Karpas-422 (cell line): ENCODE measurements around the gene AGFG1. TPM values are rescaled to one million over a fixed set of nuclear protein-coding genes. Genes with fewer than 3 reads are reported as not detected.

ENCODE experiments used
- DNase-seq: peaks from one replicate; pipeline ENCODE4 v3.0.0-alpha.2; 2015
- H2AFZ ChIP-seq: fragments of 200-600 bp; sonication (generic); 2 replicates; pipeline ENCODE4 v1.6.1; 2014; ENCODE audit warnings: antibody characterized with exemption, low read length, mixed read lengths
- H3K27ac ChIP-seq: fragments of 200-600 bp; sonication (generic); 2 replicates; pipeline ENCODE4 v1.5.1; 2014; ENCODE audit warnings: mild to moderate bottlenecking, low read length, moderate library complexity
- H3K27me3 ChIP-seq: fragments of 200-600 bp; sonication (generic); 2 replicates; pipeline ENCODE4 v1.6.1; 2014; ENCODE audit warnings: low read length, mixed read lengths
- H3K36me3 ChIP-seq: fragments of 200-600 bp; sonication (generic); 2 replicates; pipeline ENCODE4 v1.6.1; 2014; ENCODE audit warnings: low read length, mixed read lengths; ENCODE audit not compliant: insufficient read depth
- H3K4me1 ChIP-seq: fragments of 200-600 bp; sonication (generic); 2 replicates; pipeline ENCODE4 v1.6.1; 2014; ENCODE audit warnings: mild to moderate bottlenecking, low read length, mixed read lengths
- H3K4me2 ChIP-seq: fragments of 200-600 bp; sonication (generic); 2 replicates; pipeline ENCODE4 v1.6.1; 2014; ENCODE audit warnings: low read length, low read depth, mild to moderate bottlenecking; ENCODE audit not compliant: poor library complexity, severe bottlenecking
- H3K4me3 ChIP-seq: fragments of 200-600 bp; sonication (generic); 2 replicates; pipeline ENCODE4 v1.5.1; 2014; ENCODE audit warnings: mild to moderate bottlenecking, antibody characterized with exemption, low read length, mixed read lengths
- H3K79me2 ChIP-seq: fragments of 200-600 bp; sonication (generic); 2 replicates; pipeline ENCODE4 v1.6.1; 2014; ENCODE audit warnings: mild to moderate bottlenecking, low read length, mixed read lengths
- H3K9ac ChIP-seq: fragments of 200-600 bp; sonication (generic); 2 replicates; pipeline ENCODE4 v1.6.0; 2014; ENCODE audit warnings: low read length
- H3K9me2 ChIP-seq: fragments of 200-600 bp; sonication (generic), shearing (Covaris generic); replicated peaks from 2 replicates; pipeline ENCODE4 v1.6.0; 2014; ENCODE audit warnings: mild to moderate bottlenecking, low read length, moderate library complexity; ENCODE audit not compliant: insufficient read depth
- H3K9me3 ChIP-seq: fragments of 300-700, 200-600 bp; sonication (generic); 2 replicates; pipeline ENCODE4 v1.6.1; 2014; ENCODE audit warnings: low read length, mixed read lengths
- H4K20me1 ChIP-seq: fragments of 200-600 bp; sonication (generic); 2 replicates; pipeline ENCODE4 v1.6.1; 2014; ENCODE audit warnings: mild to moderate bottlenecking, antibody characterized with exemption, low read length, low read depth; ENCODE audit not compliant: insufficient read depth
- total RNA-seq: library from RNA; depleted of rRNA; stranded (reverse); fragments of >200 nt; shearing (Covaris generic); gene quantifications from 2 replicates; pipeline ENCODE4 v1.2.3, GENCODE V29; 2014; ENCODE audit warnings: low replicate concordance

The AGFG1 gene
- total RNA-seq, 1 experiment from 2014 or later, result 121 TPM

DNA sequence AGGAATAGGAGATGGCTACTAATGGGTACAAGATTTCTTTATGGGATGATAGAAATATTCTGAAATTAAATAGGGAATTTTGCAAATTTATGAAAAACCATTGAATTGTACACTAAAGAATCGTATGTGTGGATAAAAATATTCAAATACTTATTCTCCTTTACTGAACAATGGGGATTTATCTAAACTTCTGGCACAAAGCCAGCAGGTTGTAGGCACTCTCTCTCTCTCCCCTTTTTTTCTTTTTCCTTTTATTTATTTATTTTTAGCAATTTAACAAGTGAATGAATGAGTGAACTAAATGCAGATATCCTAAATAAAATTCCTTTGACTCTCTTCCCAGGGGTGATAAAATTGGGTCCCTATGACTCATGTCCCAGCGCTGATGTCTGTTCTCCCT lies 104.9 kb downstream of the AGFG1 start:
- Histone ChIP-seq H2AFZ (no peak overlapping the region), H3K4me2 (no peak overlapping the region), H3K36me3 (peaks cover 7% of the 10 kb centered on the region; the same call in 1 of the 2 replicates), H3K4me1 (no peaks in the 10 kb centered on the region), H3K27ac (no peak overlapping the region), H3K4me3 (no peak overlapping the region), H3K9me3 (no peaks in the 10 kb centered on the region), H3K9ac (no peak overlapping the region), H3K9me2 (no peaks in the 10 kb centered on the region), H4K20me1 (no peaks in the 10 kb centered on the region), H3K79me2 (no peaks in the 10 kb centered on the region), H3K27me3 (no peaks in the 10 kb centered on the region)
- DNase-seq, result no peak

DNA sequence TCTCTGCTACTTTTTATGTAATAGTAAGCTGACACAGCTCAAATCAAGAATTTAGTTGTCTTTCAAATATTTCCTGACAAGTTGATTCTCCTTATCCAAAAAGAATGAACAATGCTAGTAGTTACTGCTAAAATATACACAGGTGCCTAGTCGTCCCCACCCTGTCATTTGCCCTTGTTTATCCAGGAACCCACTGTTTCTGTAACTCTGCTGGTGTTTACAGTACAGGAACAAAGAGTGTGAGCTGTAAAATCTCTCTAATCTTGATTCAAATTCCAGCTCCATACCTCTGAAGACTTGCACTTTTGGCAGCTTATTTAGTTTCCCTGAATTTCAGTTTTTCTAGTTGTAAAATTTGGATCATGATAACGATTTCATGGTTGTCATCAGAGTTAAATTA lies 105.6 kb downstream of the AGFG1 start:
- Histone ChIP-seq H3K9me2 (no peaks in the 10 kb centered on the region), H4K20me1 (no peaks in the 10 kb centered on the region), H3K4me3 (no peak overlapping the region), H3K36me3 (peaks cover 12% of the 10 kb centered on the region; the same call in 1 of the 2 replicates), H3K79me2 (no peaks in the 10 kb centered on the region), H2AFZ (no peak overlapping the region), H3K9me3 (0 out of 2 replicates have a peak, but pooled peaks cover 2% of the 10 kb centered on the region), H3K9ac (no peak overlapping the region), H3K27ac (no peak overlapping the region), H3K27me3 (no peaks in the 10 kb centered on the region), H3K4me2 (no peak overlapping the region), H3K4me1 (no peaks in the 10 kb centered on the region)
- no peak for DNase-seq

DNA sequence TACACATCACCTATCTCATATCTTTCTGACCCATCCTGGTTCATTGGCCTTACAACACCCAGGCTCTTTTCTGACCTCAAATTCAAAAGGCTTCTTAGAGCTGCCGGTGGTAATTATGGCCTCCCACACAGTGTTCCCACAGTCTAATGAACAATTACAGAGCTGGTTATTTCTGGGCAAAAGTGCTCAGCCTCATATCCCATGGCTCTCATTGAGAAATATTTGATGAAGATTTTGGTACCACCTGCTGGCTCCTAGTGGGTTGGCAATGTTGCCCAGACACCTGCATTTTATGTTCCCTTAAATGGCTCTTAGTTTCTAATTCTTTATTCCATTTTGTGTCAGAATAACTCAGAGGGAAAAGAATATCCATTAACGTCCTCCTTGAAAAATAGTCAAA lies 106.7 kb downstream of the AGFG1 start:
- no peak overlapping the region for H3K9ac ChIP-seq
- no peak for DNase-seq
- no peaks in the 10 kb centered on the region for H3K9me2 ChIP-seq
- no peaks in the 10 kb centered on the region for H3K79me2 ChIP-seq
- H3K36me3 ChIP-seq, result peaks cover 12% of the 10 kb centered on the region; the same call in 1 of the 2 replicates
- H3K9me3 ChIP-seq, result 0 out of 2 replicates have a peak, but pooled peaks cover 2% of the 10 kb centered on the region
- no peak overlapping the region for H2AFZ ChIP-seq
- H4K20me1 ChIP-seq, result no peaks in the 10 kb centered on the region
- no peak overlapping the region for H3K4me2 ChIP-seq
- no peak overlapping the region for H3K27ac ChIP-seq
- no peaks in the 10 kb centered on the region for H3K4me1 ChIP-seq
- no peak overlapping the region for H3K4me3 ChIP-seq
- H3K27me3 ChIP-seq, result no peaks in the 10 kb centered on the region

DNA sequence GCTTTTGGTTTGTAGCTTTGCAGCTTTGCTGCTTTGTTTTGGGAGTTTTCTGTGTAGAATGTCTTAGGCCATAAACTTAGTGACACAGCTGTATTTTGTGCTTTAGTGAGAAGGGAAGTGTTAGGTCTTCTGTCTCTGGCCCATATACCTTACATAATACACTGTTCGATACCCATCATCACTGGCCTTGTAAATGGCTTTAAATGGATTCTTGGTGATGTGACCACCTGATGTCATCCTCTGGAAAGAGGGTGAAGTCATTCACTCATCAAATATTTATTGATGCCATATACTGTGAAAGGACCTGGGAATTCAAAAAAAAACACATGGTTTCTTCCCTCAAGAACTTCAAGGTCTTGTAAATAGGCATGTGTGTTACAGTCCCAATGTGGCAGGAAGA lies 107.8 kb downstream of the AGFG1 start:
- H3K9me3 ChIP-seq, result 0 out of 2 replicates have a peak, but pooled peaks cover 2% of the 10 kb centered on the region
- H3K36me3 ChIP-seq, result peaks cover 12% of the 10 kb centered on the region; the same call in 1 of the 2 replicates
- no peaks in the 10 kb centered on the region for H3K4me1 ChIP-seq
- H3K27ac ChIP-seq, result no peak overlapping the region
- no peak overlapping the region for H3K4me2 ChIP-seq
- H3K4me3 ChIP-seq, result no peak overlapping the region
- no peak overlapping the region for H2AFZ ChIP-seq
- H4K20me1 ChIP-seq, result no peaks in the 10 kb centered on the region
- no peak overlapping the region for H3K9ac ChIP-seq
- H3K9me2 ChIP-seq, result no peaks in the 10 kb centered on the region
- DNase-seq, result no peak
- H3K79me2 ChIP-seq, result no peaks in the 10 kb centered on the region
- H3K27me3 ChIP-seq, result no peaks in the 10 kb centered on the region

DNA sequence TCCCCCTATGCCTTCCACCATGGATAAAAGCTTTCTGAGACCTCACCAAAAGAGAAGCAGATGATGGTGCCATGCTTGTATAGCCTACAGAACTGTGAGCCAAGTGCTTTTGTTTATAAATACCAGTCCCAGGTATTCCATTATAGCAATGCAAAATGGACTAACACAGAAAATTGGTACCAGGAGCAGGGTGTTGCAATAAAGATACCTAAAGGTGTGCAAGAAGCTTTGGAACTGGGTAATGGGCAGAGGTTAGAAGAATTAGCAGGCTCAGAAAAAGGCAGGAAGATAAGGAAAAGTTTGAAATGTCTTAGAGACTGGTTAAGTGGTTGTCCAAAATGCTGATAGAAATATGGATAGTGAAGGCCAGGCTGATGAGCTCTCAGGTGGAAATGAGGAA lies 110.4 kb downstream of the AGFG1 start:
- no peaks in the 10 kb centered on the region for H3K4me1 ChIP-seq
- no peak overlapping the region for H3K4me3 ChIP-seq
- H3K9me3 ChIP-seq, result 0 out of 2 replicates have a peak, but pooled peaks cover 2% of the 10 kb centered on the region

DNA sequence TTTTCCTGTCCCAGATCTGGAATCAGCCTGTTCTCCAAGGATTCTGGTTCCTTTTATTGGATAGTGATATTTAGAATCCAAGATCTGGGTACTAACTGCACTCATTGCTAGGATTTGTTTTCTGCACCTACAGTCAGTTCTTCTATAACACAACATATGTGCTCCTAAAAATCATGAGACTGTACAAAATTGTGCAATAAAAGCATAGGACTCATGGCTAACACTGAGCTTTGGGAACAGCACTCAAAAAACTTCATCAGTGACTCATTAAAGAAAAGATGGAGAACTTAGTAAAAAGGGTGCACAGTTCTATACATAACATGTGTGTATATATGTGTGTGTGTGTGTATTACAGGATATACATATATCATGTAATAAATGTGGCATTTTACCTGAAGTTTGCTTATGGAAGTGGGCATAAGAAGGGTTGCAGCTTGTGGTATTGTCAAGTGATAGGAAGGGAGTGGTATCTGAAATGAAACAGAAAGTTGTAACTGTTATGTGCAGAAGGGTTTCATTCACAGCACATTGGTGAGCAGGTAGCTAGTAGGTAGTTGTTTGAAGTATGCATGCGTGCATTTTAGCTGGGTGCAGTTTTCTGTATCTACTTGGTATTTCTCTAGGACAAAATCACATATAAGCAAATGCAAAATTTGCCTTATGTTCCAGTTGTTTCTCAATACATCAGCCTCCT lies 120.9 kb downstream of the AGFG1 start:
- Histone ChIP-seq H3K9ac (no peak overlapping the region), H3K27ac (no peak overlapping the region), H2AFZ (no peak overlapping the region), H3K9me3 (no peaks in the 10 kb centered on the region), H4K20me1 (no peaks in the 10 kb centered on the region), H3K27me3 (no peaks in the 10 kb centered on the region; the same call in 1 of the 2 replicates), H3K4me3 (no peak overlapping the region), H3K4me2 (no peak overlapping the region), H3K4me1 (no peaks in the 10 kb centered on the region), H3K9me2 (no peaks in the 10 kb centered on the region), H3K79me2 (no peaks in the 10 kb centered on the region), H3K36me3 (no peaks in the 10 kb centered on the region)
- no peak for DNase-seq

More for the DNA sequence above, 110.4 kb downstream of the AGFG1 start:
- Histone ChIP-seq H3K36me3 (peaks cover 12% of the 10 kb centered on the region; the same call in 1 of the 2 replicates), H3K27ac (no peak overlapping the region), H3K9me2 (no peaks in the 10 kb centered on the region), H3K4me2 (no peak overlapping the region), H4K20me1 (no peaks in the 10 kb centered on the region), H3K27me3 (no peaks in the 10 kb centered on the region), H3K9ac (no peak overlapping the region), H2AFZ (no peak overlapping the region), H3K79me2 (no peaks in the 10 kb centered on the region)
- no peak for DNase-seq

DNA sequence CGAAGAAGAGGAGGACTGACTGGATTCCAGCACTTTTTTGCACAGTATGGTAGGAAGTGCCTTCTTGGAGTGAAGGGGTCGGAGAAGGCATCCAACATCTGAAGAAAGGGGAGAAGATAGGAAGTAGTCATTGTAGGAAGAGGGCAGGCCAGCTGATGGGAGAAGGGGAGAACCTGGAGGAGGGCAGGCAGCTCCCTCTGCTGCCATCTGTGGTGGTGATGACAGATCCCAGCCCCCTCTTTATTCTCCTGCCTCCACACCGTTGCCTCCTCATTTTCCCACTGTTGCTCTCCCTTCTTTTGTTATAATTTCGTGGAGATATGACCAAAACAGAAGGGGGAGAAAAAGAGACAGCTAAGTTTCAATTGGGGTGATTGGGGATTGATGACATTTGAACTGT lies 123.8 kb downstream of the AGFG1 start:
- Histone ChIP-seq H3K4me2 (no peak overlapping the region), H3K79me2 (no peaks in the 10 kb centered on the region), H3K4me3 (no peak overlapping the region), H3K27me3 (no peaks in the 10 kb centered on the region; the same call in 1 of the 2 replicates), H3K9me3 (no peaks in the 10 kb centered on the region), H3K9me2 (no peaks in the 10 kb centered on the region), H3K36me3 (no peaks in the 10 kb centered on the region), H3K27ac (no peak overlapping the region), H2AFZ (no peak overlapping the region), H3K4me1 (no peaks in the 10 kb centered on the region), H3K9ac (no peak overlapping the region), H4K20me1 (no peaks in the 10 kb centered on the region)
- DNase-seq, result no peak

DNA sequence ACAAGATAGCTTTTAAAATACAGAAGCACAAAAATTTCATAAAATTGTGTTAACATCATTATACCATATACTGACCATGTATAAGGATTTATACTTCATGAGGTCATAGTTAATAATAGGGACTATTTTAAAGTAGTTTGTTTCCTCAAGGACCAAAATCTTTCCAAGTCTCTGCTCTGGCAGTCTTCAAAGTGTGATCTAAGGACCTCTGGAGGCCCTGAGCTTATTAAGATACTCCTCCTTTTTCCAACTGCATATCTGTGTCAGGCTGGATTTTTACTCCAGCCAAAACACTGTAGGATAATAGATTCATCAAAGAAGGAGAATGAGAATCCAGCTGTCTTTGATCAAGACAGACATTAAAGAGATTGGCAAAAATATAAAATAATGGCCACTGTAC lies 125.1 kb downstream of the AGFG1 start:
- Histone ChIP-seq H3K27me3 (no peaks in the 10 kb centered on the region; the same call in 1 of the 2 replicates), H3K27ac (no peak overlapping the region), H3K4me3 (no peak overlapping the region), H3K4me1 (no peaks in the 10 kb centered on the region), H3K79me2 (no peaks in the 10 kb centered on the region), H4K20me1 (no peaks in the 10 kb centered on the region), H3K36me3 (no peaks in the 10 kb centered on the region), H3K9ac (no peak overlapping the region), H3K4me2 (no peak overlapping the region), H2AFZ (no peak overlapping the region), H3K9me2 (no peaks in the 10 kb centered on the region), H3K9me3 (no peaks in the 10 kb centered on the region)
- no peak for DNase-seq
